Measurements from ENCODE around the gene MRPS22.

MRPS22 gene

GRCh38 chr3:139343895-139344856 lies at the start of gene MRPS22:
MRPS22 (plus strand) TSS chr3:139344020; CDS start chr3:139344027, 7 bp downstream.
- peak; percentile 50 to 59 (median 53) for DNase-seq (ENCODE audit: low read depth in 3 of 3, low spot score in 1 of 3)

DNA sequence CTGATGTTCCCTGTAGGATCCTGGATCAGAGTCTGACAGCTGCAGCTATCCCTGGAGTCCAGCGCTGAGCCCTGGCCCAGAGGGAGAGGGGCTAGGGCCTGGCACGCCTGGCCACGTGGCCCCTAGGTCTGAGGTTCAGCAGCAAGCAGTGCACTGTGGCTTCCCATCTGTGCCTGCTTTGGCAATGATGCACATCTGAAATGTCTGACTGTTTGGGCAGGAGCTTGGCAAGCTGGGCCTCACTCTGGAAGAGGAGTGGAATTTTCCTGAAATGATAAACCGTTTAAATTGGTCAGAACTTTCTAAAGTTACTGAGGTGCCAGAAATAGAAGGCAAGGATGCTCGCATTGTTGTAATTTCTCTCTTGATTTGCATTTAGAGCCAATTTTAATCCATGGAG lies 48.8 kb upstream of the MRPS22 start:
- no peak for DNase-seq (ENCODE audit: low read depth in 3 of 3, low spot score in 1 of 3)

DNA sequence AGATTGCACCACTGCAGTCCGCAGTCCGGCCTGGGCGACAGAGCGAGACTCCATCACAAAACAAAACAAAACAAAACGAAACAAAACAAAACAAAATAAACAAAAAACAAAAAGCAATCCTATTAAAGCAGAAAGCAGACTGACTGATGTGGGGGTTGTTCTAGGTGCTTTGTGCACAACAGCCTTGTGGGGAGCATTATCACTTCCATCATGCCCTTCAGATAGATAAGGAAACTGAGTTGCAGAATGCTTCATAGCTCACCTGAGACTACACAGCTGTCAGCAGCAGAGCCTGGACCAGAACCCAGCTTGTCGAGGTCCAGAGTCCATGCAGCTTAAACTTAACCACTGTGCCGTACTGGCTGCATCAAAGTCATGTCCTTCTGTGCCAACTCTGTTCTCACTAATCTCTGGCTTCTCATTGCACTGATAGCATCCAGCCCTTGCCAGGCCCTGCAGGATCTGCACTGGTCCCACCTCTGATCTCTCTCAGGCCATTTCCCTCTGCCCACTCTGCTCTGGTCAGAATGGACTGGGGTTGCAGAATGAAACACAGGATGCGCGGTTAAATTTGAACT lies 47.6 kb upstream of the MRPS22 start:
- DNase-seq (ENCODE audit: low read depth in 3 of 3, low spot score in 1 of 3): no peak

DNA sequence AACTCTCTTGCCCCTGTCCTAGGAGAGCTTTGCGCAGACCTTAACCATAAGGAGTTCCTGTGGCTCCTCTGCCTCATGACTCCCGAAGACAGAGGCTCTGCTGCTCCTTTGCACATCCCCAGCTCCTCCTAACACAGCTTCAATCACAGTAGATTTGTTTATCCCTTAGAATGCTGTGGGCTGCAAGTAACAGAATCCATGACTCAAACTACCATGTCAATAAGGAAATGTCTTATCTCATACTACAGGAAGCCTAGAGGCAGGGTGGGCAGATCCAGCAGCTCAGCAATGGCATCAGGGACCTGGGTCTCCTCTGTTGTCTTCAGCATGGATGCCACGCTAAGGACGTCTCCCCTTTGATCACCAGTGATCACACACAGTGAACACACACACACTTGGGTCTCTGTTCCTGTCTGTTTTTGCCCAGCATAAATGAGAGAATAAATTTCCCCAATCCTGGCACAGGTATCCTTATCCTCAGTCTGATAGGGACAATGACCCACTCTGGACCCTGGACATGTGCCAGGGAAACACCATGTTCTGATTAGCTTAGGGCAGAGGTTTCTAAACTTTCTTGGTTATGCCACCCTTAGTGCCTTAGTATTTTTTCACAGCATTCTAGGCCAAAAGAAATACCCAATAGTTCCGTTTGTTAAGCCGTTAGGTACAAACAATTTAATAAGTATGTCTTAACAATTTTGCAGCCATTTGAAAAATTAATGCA lies 46.1 kb upstream of the MRPS22 start:
- no peak for DNase-seq (ENCODE audit: low read depth in 3 of 3, low spot score in 1 of 3)

- no peak for DNase-seq (ENCODE audit: low read depth in 3 of 3, low spot score in 1 of 3)
Observed at GRCh38 chr3:139299261-139300132, 44.3 kb upstream of the MRPS22 start.

DNA sequence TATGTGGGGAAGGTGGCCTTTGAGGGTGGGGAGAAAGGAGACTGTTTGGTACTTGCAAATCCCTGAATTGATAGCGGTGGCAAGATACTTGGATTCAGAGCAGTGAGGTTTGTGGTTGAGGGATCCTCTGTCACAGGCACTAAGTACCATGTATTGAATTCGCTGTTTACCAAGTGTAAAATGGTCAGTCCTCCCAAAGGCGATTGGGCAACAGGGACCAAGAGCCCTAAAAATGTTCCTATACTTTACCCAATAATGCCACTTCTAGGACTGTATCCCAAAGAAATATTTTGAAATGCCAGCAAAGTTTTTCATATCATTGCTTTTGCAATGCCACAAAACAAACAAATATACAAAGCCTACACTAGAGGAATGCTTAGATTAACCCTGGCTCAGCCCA lies 43.4 kb upstream of the MRPS22 start:
- DNase-seq (ENCODE audit: low read depth in 3 of 3, low spot score in 1 of 3): no peak

- no peak for DNase-seq (ENCODE audit: low read depth in 3 of 3, low spot score in 1 of 3)
Observed at GRCh38 chr3:139301183-139301582, 42.6 kb upstream of the MRPS22 start.

GRCh38 chr3:139301654-139302053 lies 42.2 kb upstream of the MRPS22 start:
- DNase-seq (ENCODE audit: low read depth in 3 of 3, low spot score in 1 of 3): no peak

DNA sequence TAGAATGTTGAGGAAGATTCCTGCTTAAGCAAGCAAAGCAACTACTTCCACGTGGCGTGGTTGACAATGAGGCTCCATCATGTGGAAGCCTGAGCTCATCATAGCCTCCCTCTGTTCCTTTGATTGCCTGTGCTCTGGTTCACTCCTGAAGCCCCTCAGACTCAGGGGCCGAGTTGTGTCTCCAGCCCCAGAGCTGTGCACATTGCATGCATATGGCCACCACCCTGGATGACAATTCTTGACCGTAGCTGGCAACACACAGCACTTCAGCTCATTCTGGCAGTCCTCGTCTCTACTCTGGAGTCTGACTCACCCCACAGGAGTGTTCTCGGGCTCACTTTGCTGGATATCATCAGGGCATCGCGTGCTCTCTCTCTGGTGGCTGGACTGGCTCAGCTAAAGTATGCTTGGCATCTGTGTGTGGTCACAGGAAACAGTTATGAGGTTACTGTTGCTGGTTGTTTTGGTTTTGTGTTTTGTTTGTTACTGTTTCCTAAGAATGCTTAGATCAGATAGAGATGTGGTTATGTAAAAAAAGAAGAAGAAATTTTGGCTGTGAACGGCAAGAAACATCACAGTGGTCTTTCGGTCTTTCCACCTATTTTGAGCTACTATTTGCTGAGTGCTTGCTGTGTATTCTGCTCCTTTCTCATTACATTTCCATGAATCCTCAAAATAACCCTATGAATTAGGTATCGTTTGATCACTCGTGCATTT lies 41.6 kb upstream of the MRPS22 start:
- no peak for DNase-seq (ENCODE audit: low read depth in 3 of 3, low spot score in 1 of 3)

DNA sequence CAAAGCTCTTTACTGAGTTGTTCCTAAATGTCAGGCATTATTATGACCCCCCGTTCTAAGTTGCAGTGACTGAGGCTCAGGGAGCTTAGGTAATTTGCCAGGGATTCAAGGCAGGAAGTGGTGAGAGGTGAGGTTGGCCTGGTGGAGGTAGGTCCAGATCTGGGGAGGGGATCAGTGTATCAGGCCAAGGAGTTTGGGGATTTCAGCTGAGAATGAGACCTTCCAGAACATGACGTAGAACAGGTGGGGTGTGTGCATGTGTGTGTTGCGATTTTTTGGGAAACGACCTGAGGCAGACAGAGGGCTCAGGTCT lies 41.1 kb upstream of the MRPS22 start:
- DNase-seq (ENCODE audit: low read depth in 3 of 3, low spot score in 1 of 3): no peak

DNA sequence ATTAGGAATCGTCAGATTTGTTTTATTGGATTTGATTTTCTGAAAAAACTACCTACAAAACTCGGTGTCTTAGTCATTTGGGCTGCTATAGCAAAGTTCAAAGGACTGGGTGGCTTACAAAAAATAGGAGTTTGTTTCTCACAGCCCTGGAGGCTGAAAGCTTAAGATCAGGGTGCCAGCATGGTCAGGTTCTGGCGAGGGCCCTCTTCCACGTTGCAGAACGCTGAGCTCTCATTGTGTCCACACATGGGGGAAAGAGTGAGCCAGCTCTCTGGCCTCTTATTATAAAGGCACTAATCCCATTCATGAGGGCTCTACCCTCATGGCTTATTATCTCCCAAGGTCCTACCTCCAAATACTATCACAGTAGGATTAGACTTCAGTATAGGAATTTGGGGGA lies 40.6 kb upstream of the MRPS22 start:
- no peak for DNase-seq (ENCODE audit: low read depth in 3 of 3, low spot score in 1 of 3)

DNA sequence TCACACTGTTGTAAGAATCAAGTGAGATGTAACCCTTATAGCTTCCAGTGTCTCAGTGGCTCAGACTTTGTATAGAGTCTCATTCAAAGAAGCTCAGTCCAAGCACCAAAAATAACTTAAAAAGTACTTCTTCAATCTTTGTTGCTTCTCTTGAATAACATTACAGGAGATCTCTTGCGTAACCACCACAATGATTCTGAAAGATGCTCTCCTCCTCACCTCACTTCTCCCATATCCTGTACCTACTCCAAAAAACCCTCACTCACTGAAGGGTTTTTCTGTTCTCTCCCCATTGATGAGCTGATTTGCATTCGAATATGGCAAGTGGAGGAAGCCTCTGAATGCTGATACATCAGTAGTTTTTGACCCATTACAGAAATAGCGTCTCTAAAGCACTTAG lies 39.4 kb upstream of the MRPS22 start:
- DNase-seq (ENCODE audit: low read depth in 3 of 3, low spot score in 1 of 3): no peak

DNA sequence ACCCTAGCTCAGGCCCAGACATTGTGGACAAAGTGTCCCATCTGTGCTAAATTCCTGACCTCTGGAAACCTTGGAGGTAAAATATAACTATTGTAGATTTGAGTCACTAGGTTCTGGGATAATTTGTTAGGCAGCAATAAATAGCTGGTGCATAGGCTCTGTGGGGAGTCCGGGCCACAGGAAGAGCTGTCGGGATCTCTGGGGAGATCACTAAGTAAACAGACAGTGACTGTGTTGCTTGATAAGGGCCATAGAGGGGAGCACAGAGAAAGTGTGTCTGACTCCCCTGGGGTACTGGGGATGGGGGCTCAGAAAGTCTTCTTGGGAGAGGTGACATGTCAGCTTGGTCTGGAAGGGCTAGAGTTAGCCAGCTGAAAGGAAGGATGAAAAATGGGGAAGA lies 37.7 kb upstream of the MRPS22 start:
- DNase-seq (ENCODE audit: low read depth in 3 of 3, low spot score in 1 of 3): no peak

GRCh38 chr3:139307072-139307491 lies 36.7 kb upstream of the MRPS22 start:
- no peak for DNase-seq (ENCODE audit: low read depth in 3 of 3, low spot score in 1 of 3)

- DNase-seq (ENCODE audit: low read depth in 3 of 3, low spot score in 1 of 3): no peak
Observed at GRCh38 chr3:139307601-139308555, 35.9 kb upstream of the MRPS22 start.

- DNase-seq (ENCODE audit: low read depth in 3 of 3, low spot score in 1 of 3): no peak
Observed at GRCh38 chr3:139308560-139308959, 35.3 kb upstream of the MRPS22 start.

- DNase-seq (ENCODE audit: low read depth in 3 of 3, low spot score in 1 of 3): no peak
Observed at GRCh38 chr3:139309061-139309591, 34.7 kb upstream of the MRPS22 start.

- no peak for DNase-seq (ENCODE audit: low read depth in 3 of 3, low spot score in 1 of 3)
Observed at GRCh38 chr3:139309880-139310279, 33.9 kb upstream of the MRPS22 start.

GRCh38 chr3:139310474-139310933 lies 33.3 kb upstream of the MRPS22 start:
- DNase-seq (ENCODE audit: low read depth in 3 of 3, low spot score in 1 of 3): no peak

Measured in stimulated activated CD4-positive, alpha-beta T cell treated with anti-CD3 and anti-CD28 coated beads, TNF-alpha, amount 100 ng/mL, for 1 hour (primary cell).